HepG2 (cell line): ENCODE results near the gene L2HGDH. TPM values are rescaled to one million over a fixed set of nuclear protein-coding genes. Genes with fewer than 3 reads are reported as not detected.

Experiments used
- ATAC-seq: fragments of 200-7000 bp; cut with Tn5 transposase; 3 replicates; pipeline ENCODE4 v1.9.1; 2020; ENCODE audit warnings: mild to moderate bottlenecking, moderate library complexity
- BruUV-seq: library from RNA; stranded (reverse); fragments of 400-500 nt; replicated peaks from 2 replicates; lab custom pipeline; 2021; lab: Mats Ljungman, UMichigan
- CTCF ChIA-PET: fragments of 300-600 bp; formaldehyde crosslinking; extraction: SDS; loops from one replicate; lab custom pipeline; 2021; ENCODE audit warnings: low total read pairs, inconsistent platforms, low intra/inter-chr PET ratio; lab: Yijun Ruan, JAX
- POLR2A ChIA-PET: fragments of 350-600 bp; sonication (Branson Sonifier 250); formaldehyde crosslinking; loops from one replicate; lab custom pipeline; 2020; ENCODE audit warnings: antibody characterized with exemption, inconsistent platforms; lab: Yijun Ruan, JAX
- DNase-seq: peaks from one replicate; pipeline ENCODE4 v3.0.0-alpha.2; 2015; ENCODE audit warnings: low spot score
- FAIRE-seq: peaks from 3 replicates; lab custom pipeline; 2011; peaks lifted over from hg19 to GRCh38; lab: Jason Lieb, UNC
- H2AFZ ChIP-seq: one replicate; pipeline ENCODE4 v1.6.1; 2011; ENCODE audit warnings: low read length, inconsistent platforms
- H3K27ac ChIP-seq: fragments of 300-600 bp; 3 replicates; pipeline ENCODE4 v1.8.0; 2011; ENCODE audit warnings: mixed run types, mild to moderate bottlenecking, mixed read lengths, low read length, inconsistent platforms; ENCODE audit not compliant: insufficient read depth; ENCODE audit errors: extremely low read length
- H3K27me3 ChIP-seq, 2 experiments: fragments of 200-600 bp in 1 of 2; 2 replicates in 1 of 2; 3 replicates in 1 of 2; pipeline versions ENCODE4 v1.6.0 to v1.8.0; 2011; ENCODE audit warnings: low read length in 2 of 2, mild to moderate bottlenecking in 2 of 2, moderate library complexity in 2 of 2, inconsistent platforms in 1 of 2; ENCODE audit not compliant: insufficient read depth in 2 of 2, control insufficient read depth in 1 of 2
- H3K36me3 ChIP-seq, 2 experiments: fragments of 200-600 bp in 1 of 2; replicated peaks in 1 of 2; 2 replicates in 1 of 2; 3 replicates in 1 of 2; pipeline versions ENCODE4 v1.5.1 to v1.8.0; 2011; ENCODE audit warnings: low read length in 2 of 2, inconsistent platforms in 1 of 2; ENCODE audit not compliant: insufficient read depth in 2 of 2, control insufficient read depth in 1 of 2
- H3K4me1 ChIP-seq: 2 replicates; pipeline ENCODE4 v1.5.1; 2012; ENCODE audit warnings: low read length, inconsistent platforms; ENCODE audit not compliant: insufficient read depth
- H3K4me2 ChIP-seq: 2 replicates; pipeline ENCODE4 v1.6.0; 2011; ENCODE audit warnings: low read depth, low read length, inconsistent platforms
- H3K4me3 ChIP-seq, 3 experiments: fragments of 200-600 bp in 1 of 3; sonication (generic), shearing (Covaris generic) in 1 of 3; replicated peaks in 1 of 3; 2 replicates each; pipeline ENCODE4 v1.5.1; 2011 to 2016; ENCODE audit warnings: low read length in 3 of 3, inconsistent platforms in 2 of 3, low read depth in 2 of 3, mild to moderate bottlenecking in 2 of 3, control low read depth in 1 of 3, mixed read lengths in 1 of 3; ENCODE audit not compliant: insufficient read depth in 1 of 3
- H3K79me2 ChIP-seq: one replicate; pipeline ENCODE4 v1.6.1; 2011; ENCODE audit warnings: low read length, inconsistent platforms; ENCODE audit not compliant: insufficient read depth
- H3K9ac ChIP-seq: 2 replicates; pipeline ENCODE4 v1.6.0; 2011; ENCODE audit warnings: mild to moderate bottlenecking, low read depth, low read length, inconsistent platforms; ENCODE audit not compliant: insufficient read depth
- H3K9me3 ChIP-seq: 2 replicates; pipeline ENCODE4 v1.5.1; 2012; ENCODE audit warnings: mild to moderate bottlenecking, low read length
- H4K20me1 ChIP-seq: 2 replicates; pipeline ENCODE4 v1.6.0; 2011; ENCODE audit warnings: inconsistent platforms, mild to moderate bottlenecking, low read length, moderate library complexity; ENCODE audit not compliant: insufficient read depth
- CENPT ChIP-seq: sonication (generic); formaldehyde crosslinking; IDR thresholded peaks from 2 replicates; pipeline ENCODE4 v1.8.0; 2022; ENCODE audit warnings: low read depth, mild to moderate bottlenecking, moderate library complexity, missing genetic modification reagents
- ISX ChIP-seq: sonication (generic); formaldehyde crosslinking; conservative IDR thresholded peaks from 2 replicates; pipeline ENCODE4 v1.5.0; 2020; ENCODE audit warnings: missing genetic modification reagents
- NAIF1 ChIP-seq: sonication (generic); formaldehyde crosslinking; IDR thresholded peaks from 2 replicates; pipeline ENCODE4 v1.5.0; 2020; ENCODE audit warnings: mild to moderate bottlenecking, missing genetic modification reagents, borderline replicate concordance
- NCOA2 ChIP-seq: sonication (generic); formaldehyde crosslinking; IDR thresholded peaks from 2 replicates; pipeline ENCODE4 v1.8.0; 2022; ENCODE audit warnings: inconsistent platforms
- TFE3 ChIP-seq: IDR thresholded peaks from 2 replicates; pipeline ENCODE4 v1.6.1; 2016
- ZFP36L2 ChIP-seq: sonication (generic); formaldehyde crosslinking; IDR thresholded peaks from 2 replicates; pipeline ENCODE4 v1.4.0; 2020; ENCODE audit warnings: missing genetic modification reagents
- ZNF264 ChIP-seq: sonication (generic); formaldehyde crosslinking; IDR thresholded peaks from 2 replicates; pipeline ENCODE4 v1.4.0; 2020; ENCODE audit warnings: missing genetic modification reagents
- ZNF597 ChIP-seq: sonication (generic); formaldehyde crosslinking; IDR thresholded peaks from 2 replicates; pipeline ENCODE4 v1.5.0; 2020; ENCODE audit warnings: missing genetic modification reagents
- ZNF674 ChIP-seq: sonication (generic); formaldehyde crosslinking; IDR thresholded peaks from 2 replicates; pipeline ENCODE4 v1.5.0; 2020; ENCODE audit warnings: low read depth, mild to moderate bottlenecking, missing genetic modification reagents
- ZSCAN25 ChIP-seq: sonication (generic); formaldehyde crosslinking; IDR thresholded peaks from 2 replicates; pipeline ENCODE4 v1.8.0; 2022; ENCODE audit warnings: mild to moderate bottlenecking, missing genetic modification reagents
- WGBS: methylation state at CpG from one replicate; pipeline ENCODE4 v1.1.6; 2017; ENCODE audit warnings: low lambda C conversion rate; 5-methylcytosine and 5-hydroxymethylcytosine counted together
- in situ Hi-C: cut with HindIII; loops from 2 replicates; pipeline ENCODE4 v1.10.0; 2017; ENCODE audit warnings: low pct_unique_long_range_greater_than_20kb; ENCODE audit not compliant: extremely low pct_ligation_motif_present
- intact Hi-C: fragments of 100-400 bp; cut with micrococcal nuclease; formaldehyde crosslinking; loops from one replicate; pipeline ENCODE4 v1.10.0; 2022; ENCODE audit not compliant: unreplicated experiment
- polyA plus RNA-seq, 8 experiments: library from polyadenylated mRNA; depleted of rRNA in 3 of 8; stranded (reverse) in 7 of 8; unstranded in 1 of 8; fragments of >200 nt; fragmentation: Illumina TruSeq in 4 of 8; extraction: Trizol in 4 of 8; gene quantifications; 2 replicates each; pipeline versions ENCODE4 v1.2.1 to v1.2.3, GENCODE V29; 2011 to 2016; ENCODE audit warnings: low read depth in 4 of 8, missing spikeins in 1 of 8, mixed read lengths in 1 of 8; ENCODE audit not compliant: insufficient read depth in 1 of 8
- total RNA-seq, 5 experiments: library from RNA; depleted of rRNA; stranded (reverse); fragments of >200 nt; fragmentation: Illumina TruSeq; extraction: Trizol; gene quantifications; 2 replicates each; pipeline ENCODE4 v1.2.3, GENCODE V29; 2016; ENCODE audit warnings: low read depth in 1 of 5
- TF ChIP-seq, protein P1 (sequence below), 2 experiments: sonication (generic) in 1 of 2; formaldehyde crosslinking in 1 of 2; IDR thresholded peaks; 2 replicates each; pipeline versions ENCODE4 v1.4.0 to v1.6.1; 2016 to 2020; ENCODE audit warnings: borderline replicate concordance in 1 of 2, low read depth in 1 of 2, mild to moderate bottlenecking in 1 of 2, missing genetic modification reagents in 1 of 2

L2HGDH gene
- total and polyA plus RNA-seq, 2 of the 13 experiments (the other 11 are each of a cell fraction or from before 2014, with no cell fraction given), result 3.3 to 5.0 TPM

DNA sequence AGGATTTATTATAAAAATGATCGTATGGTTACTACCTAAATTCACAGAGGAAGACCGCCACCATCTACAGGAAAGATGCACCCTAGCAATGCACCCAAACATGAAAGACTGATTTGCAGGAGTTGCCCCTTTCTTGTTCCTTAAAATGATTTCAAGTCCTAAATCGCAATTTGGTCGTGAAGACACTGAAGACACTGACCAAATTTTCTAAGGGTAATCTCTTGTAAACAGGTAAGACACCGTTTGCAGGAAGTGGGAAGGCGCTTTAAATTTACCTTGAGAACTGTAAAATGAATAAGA, 81.7 kb downstream of the L2HGDH start:
- Histone ChIP-seq H3K79me2 (peaks cover 45% of the 10 kb centered on the region), H3K4me2 (peak overlapping the region; percentile 85), H2AFZ (no peak overlapping the region), H3K27ac (peak overlapping the region; percentile 97), H3K9me3 (no peaks in the 10 kb centered on the region), H3K9ac (peak overlapping the region; percentile 81), H3K4me1 (peaks cover 50% of the 10 kb centered on the region), H3K4me3 (peak overlapping the region; percentile 77 to 90 (median 87)), H3K36me3 (no peaks in the 10 kb centered on the region), H4K20me1 (no peaks in the 10 kb centered on the region), H3K27me3 (no peaks in the 10 kb centered on the region)
- in situ Hi-C loops, result loop anchor here (25.0 kb wide), 1 partner anchor 368 kb away; the partner anchor contains the start of gene NEMF
- TF ChIP-seq CENPT (CRISPR knock-in tag) (no peak), ZNF674 (CRISPR knock-in tag) (no peak), NAIF1 (0 out of 2 replicates have a peak, but pooled peaks have one; percentile 5), ZNF264 (CRISPR knock-in tag) (no peak), NCOA2 (CRISPR knock-in tag) (peak; percentile 4; the same call in 1 of the 2 replicates)
- ChIA-PET CTCF (no interaction called here), POLR2A (interaction anchor here (1.2 kb wide), 1 partner anchor 83 kb away, joined by 4 read pairs; no protein-coding TSS in a partner anchor)
- ATAC-seq, result no peak
- no peak for DNase-seq
- BruUV-seq, result no TSS peak
- intact Hi-C loops, result loop anchor here (5.0 kb wide), 1 partner anchor 302 kb away; the partner anchor contains the start of gene MAP4K5
- no peak for FAIRE-seq
- WGBS, result under 1% methylated on average over 6 of the region's 6 CpGs

GRCh38 chr14:50229681-50230080, 82.3 kb downstream of the L2HGDH start:
- ChIA-PET CTCF (no interaction called here), POLR2A (interaction anchor here (1.5 kb wide), 1 partner anchor 83 kb away, joined by 4 read pairs; the partner anchor contains the start of gene DMAC2L)
- no peaks in the 10 kb centered on the region for H3K9me3 ChIP-seq
- intact Hi-C loops (loop anchor here (5.0 to 10.0 kb wide), 2 partner anchors 303 to 365 kb away; partner anchors contain the start of gene MAP4K5), in situ Hi-C loops (loop anchor here (25.0 kb wide), 1 partner anchor 367 kb away; the partner anchor contains the start of gene NEMF)
- DNase-seq (no peak), ATAC-seq (no peak), FAIRE-seq (no peak)
- peaks cover 54% of the 10 kb centered on the region for H3K4me1 ChIP-seq
- no peaks in the 10 kb centered on the region for H3K36me3 ChIP-seq
- H3K4me3 ChIP-seq, result peak overlapping the region; percentile 77 to 90 (median 87); a peak in 5 of 6 replicates
- H3K9ac ChIP-seq, result peak overlapping the region; percentile 81
- H3K4me2 ChIP-seq, result peak overlapping the region; percentile 85
- H2AFZ ChIP-seq, result no peak overlapping the region
- H3K27me3 ChIP-seq, result no peaks in the 10 kb centered on the region
- H4K20me1 ChIP-seq, result no peaks in the 10 kb centered on the region
- TSS peak; percentile 63 for BruUV-seq
- H3K79me2 ChIP-seq, result peaks cover 51% of the 10 kb centered on the region
- 49% methylated on average over 2 of the region's 2 CpGs for WGBS
- H3K27ac ChIP-seq, result no peak overlapping the region
- no peak for TF ChIP-seq TFE3
- TF ChIP-seq ZNF597, result no peak
- no peak for TF ChIP-seq ZSCAN25
- no peak for TF ChIP-seq ZFP36L2 (CRISPR knock-in tag)
- TF ChIP-seq, protein P1, sequence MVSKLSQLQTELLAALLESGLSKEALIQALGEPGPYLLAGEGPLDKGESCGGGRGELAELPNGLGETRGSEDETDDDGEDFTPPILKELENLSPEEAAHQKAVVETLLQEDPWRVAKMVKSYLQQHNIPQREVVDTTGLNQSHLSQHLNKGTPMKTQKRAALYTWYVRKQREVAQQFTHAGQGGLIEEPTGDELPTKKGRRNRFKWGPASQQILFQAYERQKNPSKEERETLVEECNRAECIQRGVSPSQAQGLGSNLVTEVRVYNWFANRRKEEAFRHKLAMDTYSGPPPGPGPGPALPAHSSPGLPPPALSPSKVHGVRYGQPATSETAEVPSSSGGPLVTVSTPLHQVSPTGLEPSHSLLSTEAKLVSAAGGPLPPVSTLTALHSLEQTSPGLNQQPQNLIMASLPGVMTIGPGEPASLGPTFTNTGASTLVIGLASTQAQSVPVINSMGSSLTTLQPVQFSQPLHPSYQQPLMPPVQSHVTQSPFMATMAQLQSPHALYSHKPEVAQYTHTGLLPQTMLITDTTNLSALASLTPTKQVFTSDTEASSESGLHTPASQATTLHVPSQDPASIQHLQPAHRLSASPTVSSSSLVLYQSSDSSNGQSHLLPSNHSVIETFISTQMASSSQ (IDR thresholded peaks at IDR 0.05; ENCODE audit: low read depth), result no peak
- TF ChIP-seq, protein P1 (CRISPR knock-in tag; IDR thresholded peaks at IDR 0.05; ENCODE audit: borderline replicate concordance), result no peak
- TF ChIP-seq ISX (CRISPR knock-in tag), result no peak
